Caco-2 (cell line): ENCODE data around the gene ADCY9. TPM values are rescaled to one million over a fixed set of nuclear protein-coding genes. Genes with fewer than 3 reads are reported as not detected.

Source experiments
- BruUV-seq: library from RNA; stranded (reverse); fragments of 400-500 nt; replicated peaks from 2 replicates; lab custom pipeline; 2021; lab: Mats Ljungman, UMichigan
- CTCF ChIA-PET: fragments of 300-600 bp; sonication (Branson Sonifier 250); formaldehyde crosslinking; loops from one replicate; lab custom pipeline; 2022; ENCODE audit warnings: antibody characterized with exemption; lab: Charles Lee
- POLR2A ChIA-PET: fragments of 300-600 bp; sonication (Branson Sonifier 250); formaldehyde crosslinking; loops from one replicate; lab custom pipeline; 2022; ENCODE audit warnings: antibody characterized with exemption; lab: Charles Lee
- DNase-seq, 2 experiments: peaks; one replicate each; pipeline versions ENCODE4 v3.0.0 to v3.0.0-alpha.2; 2020 to 2022
- H3K27me3 ChIP-seq: replicated peaks from 2 replicates; pipeline ENCODE4 v1.6.0; 2011; ENCODE audit warnings: low read length; ENCODE audit not compliant: control insufficient read depth, insufficient read depth
- H3K36me3 ChIP-seq: 2 replicates; pipeline ENCODE4 v1.5.1; 2011; ENCODE audit warnings: low read length; ENCODE audit not compliant: control insufficient read depth, insufficient read depth
- H3K4me1 ChIP-seq: fragments of 250-450 bp; sonication (Bioruptor Pico); 2 replicates; pipeline ENCODE4 v1.5.1; 2020; ENCODE audit warnings: mild to moderate bottlenecking
- H3K4me3 ChIP-seq: 2 replicates; pipeline ENCODE4 v1.5.1; 2011; ENCODE audit warnings: low read depth, mild to moderate bottlenecking, control low read depth, low read length
- H3K9me3 ChIP-seq: fragments of 250-450 bp; sonication (Bioruptor Pico); 2 replicates; pipeline ENCODE4 v1.5.1; 2020; ENCODE audit warnings: mild to moderate bottlenecking, moderate library complexity
- H3K27ac Mint-ChIP-seq: one replicate; pipeline ENCODE4 v1.8.0; 2022; ENCODE audit warnings: mixed read lengths; ENCODE audit not compliant: unreplicated experiment
- H3K27me3 Mint-ChIP-seq: one replicate; pipeline ENCODE4 v1.8.0; 2022; ENCODE audit warnings: mixed read lengths; ENCODE audit not compliant: insufficient read depth, unreplicated experiment
- H3K36me3 Mint-ChIP-seq: one replicate; pipeline ENCODE4 v1.8.0; 2022; ENCODE audit warnings: mild to moderate bottlenecking, mixed read lengths; ENCODE audit not compliant: insufficient read depth, unreplicated experiment
- H3K4me1 Mint-ChIP-seq: one replicate; pipeline ENCODE4 v1.8.0; 2022; ENCODE audit warnings: low read depth, mixed read lengths; ENCODE audit not compliant: unreplicated experiment
- H3K4me3 Mint-ChIP-seq: one replicate; pipeline ENCODE4 v1.8.0; 2022; ENCODE audit warnings: mild to moderate bottlenecking, moderate library complexity, mixed read lengths; ENCODE audit not compliant: unreplicated experiment
- H3K9me3 Mint-ChIP-seq: one replicate; pipeline ENCODE4 v1.8.0; 2022; ENCODE audit warnings: mixed read lengths; ENCODE audit not compliant: unreplicated experiment
- CTCF ChIP-seq, 2 experiments: fragments of 200-600 bp in 1 of 2; IDR thresholded peaks; 1 replicate in 1 of 2; 2 replicates in 1 of 2; pipeline versions ENCODE4 v1.5.1 to v1.8.0; 2011 to 2022; ENCODE audit warnings: antibody characterized with exemption in 1 of 2, control low read depth in 1 of 2, inconsistent platforms in 1 of 2, low read depth in 1 of 2, low read length in 1 of 2, mild to moderate bottlenecking in 1 of 2, moderate library complexity in 1 of 2; ENCODE audit not compliant: insufficient read depth in 1 of 2, severe bottlenecking in 1 of 2, unreplicated experiment in 1 of 2
- intact Hi-C: fragments of 100-400 bp; cut with micrococcal nuclease; formaldehyde crosslinking; loops from one replicate; pipeline ENCODE4 v1.10.0; 2022; ENCODE audit not compliant: unreplicated experiment
- total RNA-seq: library from RNA; stranded (reverse); gene quantifications from 2 replicates; pipeline ENCODE4 v1.2.3, GENCODE V29; 2022

ADCY9 gene
- total RNA-seq, 1 experiment from 2014 or later = 11.5 TPM

- H3K9me3 ChIP-seq = no peaks in the 10 kb centered on the region
- BruUV-seq = no TSS peak
- H3K27me3 ChIP-seq = no peaks in the 10 kb centered on the region
- H3K4me3 Mint-ChIP-seq = peak overlapping the region; percentile 69
- POLR2A ChIA-PET = interaction anchor here (0.6 kb wide), 1 partner anchor 11 kb away, joined by 4 read pairs; no protein-coding TSS in a partner anchor
- H3K4me3 ChIP-seq = no peak overlapping the region
- CTCF ChIA-PET = no interaction called here
- intact Hi-C loops = loop anchor here (1.0 to 10.0 kb wide), 4 partner anchors 30 to 169 kb away; no protein-coding TSS in a partner anchor
- peak overlapping the region; percentile 97 for H3K27ac Mint-ChIP-seq
- TF ChIP-seq CTCF (IDR thresholded peaks at IDR 0.05; ENCODE audit: insufficient read depth in 1 of 2, low read depth in 1 of 2, low read length in 1 of 2, severe bottlenecking in 1 of 2, unreplicated experiment in 1 of 2) = no peak
- H3K4me1 Mint-ChIP-seq = peaks cover 53% of the 10 kb centered on the region
- no peaks in the 10 kb centered on the region for H3K9me3 Mint-ChIP-seq
- peaks cover 47% of the 10 kb centered on the region for H3K4me1 ChIP-seq
- H3K36me3 ChIP-seq = no peaks in the 10 kb centered on the region
- peak; percentile 86 to 92 for DNase-seq
- H3K36me3 Mint-ChIP-seq = peaks cover 24% of the 10 kb centered on the region
- H3K27me3 Mint-ChIP-seq = no peaks in the 10 kb centered on the region
These were observed 100.8 kb downstream of the ADCY9 start for GRCh38 chr16:4015275-4016004.

- peaks cover 22% of the 10 kb centered on the region for H3K36me3 Mint-ChIP-seq
- no peak for TF ChIP-seq CTCF (IDR thresholded peaks at IDR 0.05; ENCODE audit: insufficient read depth in 1 of 2, low read depth in 1 of 2, low read length in 1 of 2, severe bottlenecking in 1 of 2, unreplicated experiment in 1 of 2)
- H3K9me3 Mint-ChIP-seq = no peaks in the 10 kb centered on the region
- peaks cover 37% of the 10 kb centered on the region for H3K4me1 ChIP-seq
- no peak for DNase-seq
- no TSS peak for BruUV-seq
- H3K27me3 ChIP-seq = no peaks in the 10 kb centered on the region
- no peaks in the 10 kb centered on the region for H3K9me3 ChIP-seq
- POLR2A ChIA-PET = interaction anchor here (0.5 to 0.9 kb wide), 3 partner anchors 82 to 261 kb away, joined by 3 to 8 read pairs (median 4); partner anchors contain the start of gene TFAP4
- peaks cover 40% of the 10 kb centered on the region for H3K4me1 Mint-ChIP-seq
- peak overlapping the region; percentile 75 for H3K27ac Mint-ChIP-seq
- intact Hi-C loops = loop anchor here (10.0 kb wide), 2 partner anchors 83 to 173 kb away; no protein-coding TSS in a partner anchor
- H3K4me3 ChIP-seq = no peak overlapping the region
- H3K4me3 Mint-ChIP-seq = no peak overlapping the region
- H3K36me3 ChIP-seq = no peaks in the 10 kb centered on the region
- no peaks in the 10 kb centered on the region for H3K27me3 Mint-ChIP-seq
- CTCF ChIA-PET = no interaction called here
These were observed 104.2 kb downstream of the ADCY9 start for GRCh38 chr16:4011940-4012629.

- ChIA-PET POLR2A (interaction anchor here (0.5 to 0.9 kb wide), 2 partner anchors 242 to 262 kb away, joined by 4 to 8 read pairs; partner anchors contain the start of gene TFAP4), CTCF (no interaction called here)
- H3K9me3 ChIP-seq = no peaks in the 10 kb centered on the region
- BruUV-seq = no TSS peak
- H3K4me1 Mint-ChIP-seq = peaks cover 34% of the 10 kb centered on the region
- H3K4me3 ChIP-seq = no peak overlapping the region
- peaks cover 32% of the 10 kb centered on the region for H3K4me1 ChIP-seq
- TF ChIP-seq CTCF (IDR thresholded peaks at IDR 0.05; ENCODE audit: insufficient read depth in 1 of 2, low read depth in 1 of 2, low read length in 1 of 2, severe bottlenecking in 1 of 2, unreplicated experiment in 1 of 2) = no peak
- no peaks in the 10 kb centered on the region for H3K27me3 ChIP-seq
- no peaks in the 10 kb centered on the region for H3K27me3 Mint-ChIP-seq
- H3K36me3 Mint-ChIP-seq = peaks cover 22% of the 10 kb centered on the region
- no peak for DNase-seq
- peak overlapping the region; percentile 71 for H3K27ac Mint-ChIP-seq
- no peaks in the 10 kb centered on the region for H3K9me3 Mint-ChIP-seq
- H3K4me3 Mint-ChIP-seq = no peak overlapping the region
- no peaks in the 10 kb centered on the region for H3K36me3 ChIP-seq
- intact Hi-C loops = loop anchor here (10.0 kb wide), 2 partner anchors 83 to 173 kb away; no protein-coding TSS in a partner anchor
These were observed 104.9 kb downstream of the ADCY9 start for GRCh38 chr16:4011225-4011939.
